ENCODE measurements around the gene STARD9. TPM values are rescaled to one million over a fixed set of nuclear protein-coding genes. Genes with fewer than 3 reads are reported as not detected.
"Not testable (repeated sequence)": the region's sequence is repeated elsewhere in the genome, so short reads cannot be mapped to it uniquely, and the experiment has no call there.

STARD9 gene
- 1.9 and 2.1 TPM in 2 replicates for total RNA-seq (2014; rRNA removed; shearing (Covaris generic))
- polyA plus RNA-seq (2014; cell fraction: nucleus; rRNA removed) = 6.0 and 6.3 TPM in 2 replicates

DNA sequence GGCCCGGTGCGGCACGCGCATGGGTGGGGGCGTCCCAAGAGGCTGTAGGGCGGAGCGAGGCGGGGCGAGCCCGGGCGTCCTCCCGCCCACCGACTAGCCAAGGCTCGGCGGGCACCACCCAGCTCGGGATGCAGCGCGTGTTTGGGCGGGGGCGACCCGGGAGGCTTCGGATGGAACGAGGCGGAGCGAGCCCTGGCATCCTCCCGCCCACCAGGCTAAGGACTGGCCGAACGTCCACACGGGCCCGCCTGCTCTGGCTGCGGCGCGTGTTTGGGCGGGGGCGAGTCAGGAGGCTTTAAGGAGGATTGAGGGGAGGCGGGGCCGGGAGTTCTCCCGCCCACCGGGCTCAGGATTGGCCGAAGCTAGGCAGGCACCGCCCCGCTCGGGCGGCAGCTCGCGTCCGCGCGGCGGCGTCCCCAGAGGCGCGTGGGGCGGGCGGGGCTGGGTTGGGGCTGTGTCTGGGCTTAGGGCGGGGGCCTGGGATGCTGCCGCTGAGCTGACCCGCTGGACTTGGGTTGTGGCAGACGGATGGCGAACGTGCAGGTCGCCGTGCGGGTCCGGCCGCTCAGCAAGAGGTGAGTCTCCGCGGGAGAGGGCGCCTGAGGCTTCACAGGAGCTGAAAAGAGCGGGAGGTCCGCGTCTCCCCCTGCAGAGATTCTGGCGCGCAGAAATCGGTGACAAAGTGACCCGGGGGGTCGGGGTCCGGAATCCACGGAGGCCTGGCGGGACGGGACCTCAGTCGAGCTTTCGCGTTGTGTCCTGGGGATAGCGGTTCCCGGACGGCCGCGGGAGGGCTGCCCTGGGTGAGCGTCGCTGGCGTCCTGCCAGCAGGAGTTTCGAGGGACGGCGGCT is at the start of gene STARD9:
STARD9 (plus strand) TSS at position 419 of the 852 bp plus-strand sequence; CDS start at position 529, 110 bp downstream.
- peak; percentile 96 for DNase-seq (ENCODE audit: extremely low read depth, low read depth)

DNA sequence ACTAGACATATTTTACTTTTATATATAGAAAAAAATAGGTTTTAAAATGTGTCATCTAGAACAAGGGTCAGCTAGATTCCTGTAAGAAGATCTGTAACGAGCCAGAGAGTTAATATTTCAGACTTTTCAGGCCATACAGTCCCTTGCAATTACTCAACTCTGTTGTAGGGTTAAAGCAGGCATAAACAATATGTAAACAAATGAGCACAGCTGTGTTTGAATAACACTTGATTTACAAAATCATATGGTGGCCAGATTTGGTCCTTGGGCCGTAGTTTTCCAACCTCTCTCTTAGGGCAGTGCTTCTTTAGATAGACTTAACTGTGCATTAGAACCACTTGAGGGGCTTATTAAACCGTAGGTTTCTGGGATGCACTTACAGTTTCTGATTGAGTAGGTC is 46.4 kb upstream of the STARD9 start:
- DNase-seq (ENCODE audit: extremely low read depth, low read depth) = no peak

DNA sequence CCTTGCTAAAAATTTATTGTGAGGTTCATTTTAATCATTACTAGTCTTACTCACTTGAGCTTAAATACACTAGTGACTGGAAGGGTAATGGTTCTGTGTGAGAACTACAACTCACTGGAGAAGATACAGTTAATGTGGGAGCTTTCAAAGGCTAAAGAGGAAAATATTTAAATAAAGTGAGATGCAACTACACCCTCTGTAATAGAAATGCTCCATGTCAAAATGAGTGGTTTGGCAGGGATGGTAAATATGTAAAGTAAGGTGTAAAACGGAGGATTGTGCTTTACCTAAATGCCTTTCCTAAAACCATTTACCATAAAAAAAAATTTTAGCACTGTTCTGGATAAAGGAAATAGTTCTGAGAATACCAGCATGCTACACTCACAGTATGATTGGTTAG is 42.2 kb upstream of the STARD9 start:
- no peak for DNase-seq (ENCODE audit: extremely low read depth, low read depth)

DNA sequence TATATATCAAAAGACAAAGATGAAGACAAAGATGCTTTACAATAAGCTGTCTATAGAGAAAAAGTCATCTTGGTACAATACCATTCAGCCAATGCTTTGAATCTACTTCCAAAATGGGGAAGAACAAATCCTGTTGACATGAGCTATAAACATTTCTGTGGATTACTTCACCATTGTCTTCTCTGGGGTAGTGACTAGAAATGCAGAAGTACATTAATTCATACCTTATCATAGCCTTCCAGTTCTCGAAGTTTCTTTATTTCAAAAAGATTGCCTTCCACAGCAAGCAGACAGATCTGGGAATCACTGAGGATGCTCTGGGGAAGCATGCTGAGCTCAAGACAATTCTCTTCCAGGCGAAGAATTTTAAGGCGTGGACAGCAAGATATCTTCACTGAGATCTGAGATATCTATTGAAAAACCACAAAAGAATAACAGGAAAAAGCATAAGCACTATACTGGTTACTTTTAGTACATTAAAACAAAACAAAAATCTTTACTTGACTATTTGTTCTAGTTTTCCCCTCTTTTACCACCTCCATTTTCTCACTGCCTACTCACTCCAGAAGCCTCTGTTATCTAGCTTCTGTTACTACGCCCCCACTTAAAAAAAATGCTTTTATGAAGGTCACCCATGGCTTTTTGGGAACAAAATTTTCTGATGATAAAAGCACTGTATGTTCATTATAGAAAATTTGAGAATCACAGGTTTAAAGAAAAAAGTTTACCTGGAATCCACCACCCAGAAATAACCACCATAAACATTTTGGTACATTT is 30.4 kb upstream of the STARD9 start:
- DNase-seq (ENCODE audit: extremely low read depth, low read depth) = no peak

DNA sequence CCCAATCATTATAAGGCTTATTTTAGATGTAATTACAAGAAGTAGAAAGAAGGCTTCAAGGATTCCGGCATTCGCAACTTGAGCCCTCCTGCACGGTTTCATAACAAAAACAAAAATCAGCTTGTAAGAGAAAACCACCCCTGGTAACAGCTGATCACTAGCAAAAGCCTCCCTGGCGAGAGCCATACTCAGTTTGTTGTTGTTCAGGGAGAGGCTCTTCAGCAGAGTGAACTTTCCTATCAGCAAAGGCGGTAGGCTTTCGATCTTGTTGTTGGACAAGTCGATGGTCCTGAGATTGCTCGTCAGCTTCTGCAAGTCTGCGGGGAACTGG is 27.5 kb upstream of the STARD9 start:
- DNase-seq (ENCODE audit: extremely low read depth, low read depth) = no peak

DNA sequence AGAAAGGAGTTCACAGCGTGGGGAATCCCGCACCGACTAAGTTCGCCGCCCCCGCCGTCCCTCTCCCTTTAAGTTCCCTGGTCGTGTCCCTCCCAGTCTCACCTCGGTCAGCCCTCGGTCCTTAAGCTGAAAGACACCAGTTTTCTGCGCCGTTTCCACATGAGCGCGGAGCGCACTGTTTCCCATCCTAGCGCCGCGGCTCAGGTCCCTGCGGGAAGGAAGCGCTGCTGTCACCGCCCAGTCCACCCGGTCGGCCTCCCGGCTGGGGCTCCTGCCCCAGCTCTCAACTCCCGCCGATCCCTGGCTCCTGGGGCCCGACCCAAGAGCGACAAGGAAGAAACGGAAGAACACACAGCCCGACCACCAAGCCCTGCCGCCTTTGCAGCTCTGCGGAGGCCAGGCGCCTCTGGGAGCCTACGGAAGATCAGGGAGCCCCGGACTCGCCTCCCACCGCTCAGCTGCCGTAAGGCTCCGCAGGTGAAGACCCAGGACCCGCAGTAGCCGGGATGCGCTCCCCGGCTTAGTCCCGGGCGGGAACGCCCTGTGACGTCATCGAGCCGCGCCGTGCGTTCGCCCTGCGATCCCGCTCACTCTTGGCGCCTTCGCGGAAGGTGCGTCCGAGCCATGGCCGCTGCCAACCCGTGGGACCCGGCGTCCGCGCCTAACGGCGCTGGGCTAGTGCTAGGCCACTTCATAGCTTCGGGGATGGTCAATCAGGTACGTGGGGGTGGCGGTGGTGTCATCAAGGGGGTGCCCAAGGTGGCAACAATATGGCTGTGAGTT is 27.0 kb upstream of the STARD9 start, which contains the start of the genes HAUS2 and LRRC57:
HAUS2 (plus strand) TSS at position 590 of the 783 bp plus-strand sequence; CDS start at position 625, 35 bp downstream.
LRRC57 (minus strand) TSS at position 545 of the 783 bp plus-strand sequence; CDS start at position 186, 359 bp downstream.
- peak; percentile 74 for DNase-seq (ENCODE audit: extremely low read depth, low read depth)

DNA sequence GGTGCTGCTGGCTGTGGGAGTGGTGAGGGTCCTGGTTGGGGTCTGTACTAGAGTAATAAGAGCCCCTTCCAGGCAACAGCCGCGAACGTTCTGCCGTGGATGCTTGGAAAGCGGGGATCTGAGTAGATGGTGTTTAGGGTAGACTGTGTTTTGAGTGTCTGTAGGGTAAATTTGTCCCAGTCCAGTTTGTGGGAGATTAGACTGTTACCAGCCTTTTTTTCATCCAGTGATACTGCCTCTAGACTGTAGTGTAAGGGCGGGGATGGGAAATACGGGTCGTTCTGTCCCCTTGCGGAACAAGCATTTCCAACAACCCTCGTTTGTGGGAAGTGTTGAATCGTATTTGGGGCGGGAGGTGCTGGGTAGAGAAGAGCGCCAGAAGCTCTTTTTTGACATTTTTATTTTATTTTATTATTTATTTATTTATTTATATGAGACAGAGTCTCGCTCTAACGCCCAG is 26.3 kb upstream of the STARD9 start:
- DNase-seq (ENCODE audit: extremely low read depth, low read depth) = peak; percentile 8

DNA sequence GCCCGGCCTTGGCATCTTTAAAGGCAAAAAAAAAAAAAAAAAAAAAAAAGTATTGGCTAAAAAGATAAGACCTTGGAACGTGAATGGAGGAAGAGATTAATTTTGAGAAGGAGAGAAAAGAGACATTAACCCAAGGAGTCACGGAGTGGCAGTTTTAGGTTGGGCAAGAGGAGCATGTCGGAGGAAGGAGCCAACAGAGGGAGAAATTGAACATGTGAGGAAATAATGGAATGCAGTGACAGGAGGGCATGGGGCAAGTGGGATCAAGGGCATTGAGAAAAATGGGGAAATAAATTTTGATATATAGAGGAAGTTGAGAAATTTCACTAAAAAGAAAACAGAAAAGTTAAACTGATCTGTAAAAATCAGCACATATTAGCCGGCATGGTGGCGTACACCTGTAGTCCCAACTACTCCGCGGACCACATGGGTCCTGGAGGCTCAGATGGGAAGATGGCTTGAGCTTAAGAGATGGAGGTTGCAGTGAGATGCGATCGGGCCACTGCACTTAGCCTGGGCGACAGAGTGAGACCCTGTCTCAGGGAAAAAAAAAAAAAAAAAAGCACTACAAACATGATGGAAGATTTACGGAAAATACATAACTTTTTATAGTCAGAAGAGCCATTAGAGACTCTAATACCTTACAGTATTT is 25.5 kb upstream of the STARD9 start:
- DNase-seq (ENCODE audit: extremely low read depth, low read depth) = no peak

DNA sequence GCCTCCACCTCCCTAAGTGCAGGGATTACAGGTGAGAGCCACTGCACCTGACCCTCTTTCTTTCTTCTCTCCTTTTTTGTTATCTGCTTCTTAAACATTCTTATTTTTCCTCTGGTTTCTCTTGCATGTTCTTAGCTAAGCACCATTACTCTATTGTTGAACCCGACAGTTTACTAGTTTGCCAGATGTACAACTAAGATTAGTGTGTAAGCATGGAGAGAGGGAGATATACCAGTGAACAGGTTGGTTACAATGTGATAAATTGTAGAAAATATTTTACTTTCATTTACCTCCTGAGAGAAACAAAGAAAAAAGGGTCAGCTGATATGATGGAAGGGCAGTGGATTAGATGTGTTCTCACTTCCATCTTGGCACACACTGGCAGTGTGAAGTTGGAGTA is 21.9 kb upstream of the STARD9 start:
- DNase-seq (ENCODE audit: extremely low read depth, low read depth) = no peak

DNA sequence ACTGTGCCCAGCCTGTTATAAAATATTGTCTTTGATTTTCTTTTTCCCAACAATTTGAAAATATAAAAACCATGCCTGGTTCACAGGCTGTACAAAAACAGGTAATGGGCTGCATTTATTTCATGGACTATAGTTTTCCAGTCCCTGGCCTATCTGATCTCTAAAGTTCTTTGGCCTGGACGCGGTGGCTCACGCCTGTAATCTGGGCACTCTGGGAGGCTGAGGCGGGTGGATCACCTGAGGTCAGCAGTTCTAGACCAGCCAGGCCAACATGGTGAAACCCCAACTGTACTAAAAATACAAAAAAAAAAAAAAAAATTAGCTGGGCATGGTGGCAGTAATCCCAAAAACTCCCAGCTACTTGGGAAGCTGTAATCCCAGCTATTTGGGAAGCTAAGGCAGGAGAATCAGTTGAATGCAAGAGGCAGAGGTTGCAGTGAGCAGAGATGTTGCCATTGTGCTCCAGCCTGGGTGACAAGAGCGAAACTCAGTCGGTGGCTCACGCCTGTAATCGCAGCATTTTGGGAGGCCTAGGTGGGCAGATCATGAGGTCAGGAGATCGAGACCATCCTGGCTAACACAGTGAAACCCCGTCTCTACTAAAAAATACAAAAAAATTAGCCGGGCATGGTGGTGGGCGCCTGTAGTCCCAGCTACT is 18.7 kb upstream of the STARD9 start:
- not testable (repeated sequence) for DNase-seq (ENCODE audit: extremely low read depth, low read depth)

DNA sequence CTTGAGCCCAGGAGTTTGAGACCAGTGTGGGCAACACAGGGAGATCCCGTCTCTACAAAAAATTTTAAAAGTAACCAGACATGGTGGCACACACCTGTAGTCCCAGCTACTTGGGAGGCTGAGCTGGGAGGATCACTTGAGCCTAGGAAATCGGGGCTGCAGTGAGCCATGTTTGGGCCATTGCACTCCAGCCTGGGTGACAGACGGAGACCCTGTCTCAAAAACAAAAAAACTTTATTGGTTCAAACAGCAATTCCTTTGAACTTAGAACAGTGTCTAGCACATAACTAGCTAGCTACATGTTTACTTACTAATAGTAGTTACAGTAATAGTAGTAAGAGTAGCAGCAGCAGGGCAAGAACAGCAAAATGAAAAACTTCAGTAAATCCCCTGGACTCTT is 16.7 kb upstream of the STARD9 start:
- DNase-seq (ENCODE audit: extremely low read depth, low read depth) = no peak

DNA sequence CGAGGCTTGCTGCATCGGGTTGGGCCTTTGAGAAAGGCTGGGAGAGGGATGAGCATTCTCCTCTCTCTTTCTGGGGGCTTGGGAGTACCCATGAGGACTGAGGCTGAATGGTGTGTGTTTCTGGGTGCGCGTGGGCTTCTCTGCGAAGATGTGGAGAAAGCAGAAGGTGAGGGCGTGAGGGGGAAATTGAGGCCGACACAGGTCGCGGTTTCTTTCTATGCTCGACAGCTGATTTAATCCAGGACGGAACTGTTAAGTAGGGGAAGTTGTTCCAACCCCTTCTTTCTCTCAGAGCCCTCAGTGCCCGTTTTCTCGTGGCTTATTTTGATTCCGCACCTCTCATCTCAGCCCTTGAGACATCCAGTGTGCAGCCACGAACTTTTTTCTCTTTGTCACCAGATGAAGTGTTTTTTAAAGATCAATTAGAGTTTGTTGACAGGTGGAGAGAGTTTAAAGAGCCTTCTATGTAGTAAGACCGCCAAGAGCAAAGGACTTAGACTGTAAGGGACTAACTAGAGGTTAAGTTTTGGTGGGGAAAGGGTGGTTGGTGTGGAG is 711 bp downstream of the STARD9 start:
- DNase-seq (ENCODE audit: extremely low read depth, low read depth) = no peak

DNA sequence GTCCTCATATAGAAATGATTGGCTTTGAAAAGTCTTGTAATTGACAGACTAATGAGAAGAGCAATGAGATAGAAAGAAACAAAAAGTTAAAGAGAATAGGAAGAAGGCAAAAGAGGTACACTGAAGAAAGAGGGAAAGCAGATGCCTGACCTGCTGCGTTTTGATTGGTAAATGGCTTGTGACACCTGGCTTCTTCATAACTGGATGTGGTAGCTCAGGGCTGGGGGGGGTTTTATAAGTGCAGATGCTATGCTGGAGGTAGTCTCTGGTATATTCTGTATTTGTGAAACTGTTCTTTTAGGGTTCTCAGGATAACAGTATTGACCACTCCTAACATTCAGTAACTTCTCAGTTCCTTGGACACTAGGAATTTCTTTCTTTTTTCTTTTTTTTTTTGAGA is 1.4 kb downstream of the STARD9 start:
- no peak for DNase-seq (ENCODE audit: extremely low read depth, low read depth)

DNA sequence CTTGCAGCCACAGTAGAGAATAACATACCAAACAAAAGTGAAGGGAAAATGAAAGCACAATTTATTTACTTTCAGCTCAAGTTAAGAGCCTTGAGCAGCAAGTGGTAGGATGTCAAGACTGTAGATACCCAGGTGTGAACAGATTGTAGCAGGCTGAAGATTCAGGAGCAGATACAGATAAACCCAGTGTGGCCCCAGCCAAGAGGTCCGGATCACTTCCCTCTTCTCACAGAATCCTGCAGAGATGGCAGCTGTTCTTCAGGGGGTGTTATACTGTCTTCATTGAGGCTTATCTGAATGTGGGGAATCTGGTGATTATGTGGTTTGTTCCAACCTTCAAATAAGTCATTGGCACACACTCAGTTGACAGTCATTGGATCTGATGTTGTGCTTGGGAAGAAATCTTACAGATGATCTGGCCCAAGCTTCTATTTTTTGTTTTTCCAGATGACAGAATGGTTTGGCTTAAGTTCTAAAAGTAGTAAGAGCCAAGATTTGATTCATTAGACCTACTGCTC is 2.2 kb downstream of the STARD9 start:
- no peak for DNase-seq (ENCODE audit: extremely low read depth, low read depth)

DNA sequence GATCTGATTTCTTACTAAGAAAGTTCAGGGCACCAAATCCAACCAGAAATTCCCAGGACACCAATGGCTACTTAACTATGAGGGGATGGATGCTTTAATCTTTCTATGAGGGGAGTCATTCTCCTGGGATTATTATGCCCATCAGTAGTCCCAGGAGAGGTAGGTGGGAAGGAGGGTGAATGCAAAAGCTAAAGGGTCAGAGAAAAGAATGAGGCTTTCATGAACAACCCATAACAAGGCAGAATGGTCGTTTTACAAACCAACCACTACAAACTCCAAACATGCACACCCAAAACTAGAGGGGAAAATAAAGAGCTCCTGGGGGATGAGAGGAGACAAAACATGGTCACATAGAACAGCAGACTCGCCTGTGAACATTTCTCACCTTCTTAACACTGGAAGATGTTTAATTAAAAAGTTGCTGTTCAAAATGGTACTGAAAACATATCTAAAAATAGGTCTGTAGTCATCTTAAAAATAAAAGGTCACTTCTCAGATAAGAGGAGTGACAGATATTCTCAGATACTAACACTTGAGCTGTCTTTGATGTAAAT is 3.7 kb downstream of the STARD9 start:
- DNase-seq (ENCODE audit: extremely low read depth, low read depth) = no peak

DNA sequence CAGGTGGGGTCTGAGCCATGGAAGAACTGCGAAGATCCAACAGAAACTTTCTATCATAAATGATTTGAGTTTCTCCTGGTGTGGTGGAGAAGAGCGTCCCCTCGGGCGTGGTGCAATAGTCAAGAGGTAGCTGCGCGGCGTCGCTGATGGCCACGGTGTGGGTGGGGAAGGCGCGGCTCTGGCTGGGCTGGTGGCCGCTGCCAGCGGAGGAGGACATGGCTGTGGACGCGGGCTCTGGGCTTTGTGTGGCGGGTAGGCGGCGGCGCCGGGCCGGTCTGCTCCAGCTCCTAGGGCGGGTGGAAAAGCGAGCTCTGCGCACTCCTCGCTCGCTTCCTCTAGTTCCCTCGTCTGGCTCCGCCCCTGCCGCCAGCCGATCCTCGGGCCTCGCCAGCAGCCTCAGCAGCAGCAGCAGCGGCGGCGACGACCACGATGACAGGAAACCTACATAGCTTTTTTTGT is 5.9 kb downstream of the STARD9 start:
- DNase-seq (ENCODE audit: extremely low read depth, low read depth) = peak; percentile 60

DNA sequence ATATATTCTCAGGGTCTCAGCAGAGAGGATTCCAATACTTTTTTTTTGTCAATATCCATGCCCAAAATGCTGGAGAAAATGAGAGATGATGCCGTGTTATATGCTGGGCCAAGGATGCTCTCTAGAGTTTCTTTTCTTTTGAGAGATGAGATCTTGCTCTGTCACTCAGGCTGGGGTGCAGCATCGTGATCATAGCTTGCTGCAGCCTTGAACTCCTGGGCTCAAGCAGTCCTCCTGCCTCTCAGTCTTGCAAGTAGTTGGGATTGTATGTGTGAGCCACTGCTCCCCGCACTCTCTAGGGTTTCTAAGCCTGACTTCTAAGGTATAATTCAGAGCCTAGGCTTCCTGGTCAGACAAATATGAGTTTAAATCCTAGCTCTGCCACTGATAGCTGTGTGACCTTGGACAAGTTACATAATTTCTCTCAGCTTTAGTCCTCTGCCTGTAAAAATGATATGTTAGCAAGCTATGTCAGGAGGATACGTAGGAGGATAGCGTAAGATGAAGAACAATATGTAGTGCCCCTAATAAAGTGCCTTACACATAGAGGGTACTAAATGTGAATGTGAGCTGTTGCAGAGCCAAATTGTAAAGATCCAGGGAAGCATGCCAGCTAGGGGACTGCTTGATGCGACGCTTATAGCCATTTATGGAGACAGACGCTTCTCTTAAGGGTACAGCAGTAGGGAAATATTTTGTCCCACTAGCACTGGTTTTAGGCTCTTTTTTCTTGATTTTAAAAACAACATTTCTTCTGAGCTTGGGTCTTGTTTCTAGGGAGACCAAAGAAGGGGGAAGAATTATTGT is 7.4 kb downstream of the STARD9 start:
- no peak for DNase-seq (ENCODE audit: extremely low read depth, low read depth)

All from NCI-H460 (cell line).